ENCODE data around the gene PLAGL2. TPM values are rescaled to one million over a fixed set of nuclear protein-coding genes. Genes with fewer than 3 reads are reported as not detected.
"Not testable (repeated sequence)": the region's sequence is repeated elsewhere in the genome, so short reads cannot be mapped to it uniquely, and the experiment has no call there.

The PLAGL2 gene
- total RNA-seq, 1 donor from 2014 or later, result 9.2 TPM

GRCh38 chr20:32186506-32186905 is 21.0 kb downstream of the PLAGL2 start:
- DNase-seq (ENCODE audit: extremely low read depth, low read depth, low spot score), result no peak

GRCh38 chr20:32184961-32185603 is 22.5 kb downstream of the PLAGL2 start:
- no peak for DNase-seq (ENCODE audit: extremely low read depth, low read depth, low spot score)

GRCh38 chr20:32183947-32184635 is 23.5 kb downstream of the PLAGL2 start:
- DNase-seq (ENCODE audit: extremely low read depth, low read depth, low spot score), result no peak

GRCh38 chr20:32181606-32182005 is 25.9 kb downstream of the PLAGL2 start:
- no peak for DNase-seq (ENCODE audit: extremely low read depth, low read depth, low spot score)

GRCh38 chr20:32179934-32180333 is 27.6 kb downstream of the PLAGL2 start:
- no peak for DNase-seq (ENCODE audit: extremely low read depth, low read depth, low spot score)

GRCh38 chr20:32179515-32179914 is 28.0 kb downstream of the PLAGL2 start:
- DNase-seq (ENCODE audit: extremely low read depth, low read depth, low spot score), result no peak

GRCh38 chr20:32177696-32178095 is 29.8 kb downstream of the PLAGL2 start:
- DNase-seq (ENCODE audit: extremely low read depth, low read depth, low spot score), result not testable (repeated sequence)

- no peak for DNase-seq (ENCODE audit: extremely low read depth, low read depth, low spot score)
Measured at GRCh38 chr20:32168184-32168910, 39.2 kb downstream of the PLAGL2 start.

GRCh38 chr20:32167552-32167951 is 40.0 kb downstream of the PLAGL2 start:
- no peak for DNase-seq (ENCODE audit: extremely low read depth, low read depth, low spot score)

GRCh38 chr20:32165836-32166545 is 41.6 kb downstream of the PLAGL2 start:
- no peak for DNase-seq (ENCODE audit: extremely low read depth, low read depth, low spot score)

GRCh38 chr20:32164984-32165735 is 42.4 kb downstream of the PLAGL2 start:
- DNase-seq (ENCODE audit: extremely low read depth, low read depth, low spot score), result no peak

- DNase-seq (ENCODE audit: extremely low read depth, low read depth, low spot score), result no peak
Measured at GRCh38 chr20:32163951-32164350, 43.6 kb downstream of the PLAGL2 start.

GRCh38 chr20:32162351-32162750 is 45.2 kb downstream of the PLAGL2 start:
- no peak for DNase-seq (ENCODE audit: extremely low read depth, low read depth, low spot score)

GRCh38 chr20:32160341-32160740 is 47.2 kb downstream of the PLAGL2 start:
- no peak for DNase-seq (ENCODE audit: extremely low read depth, low read depth, low spot score)

- DNase-seq (ENCODE audit: extremely low read depth, low read depth, low spot score), result no peak
Measured at GRCh38 chr20:32159766-32160221, 47.7 kb downstream of the PLAGL2 start.

GRCh38 chr20:32158943-32159660 is 48.4 kb downstream of the PLAGL2 start:
- no peak for DNase-seq (ENCODE audit: extremely low read depth, low read depth, low spot score)

GRCh38 chr20:32158351-32158750 is 49.2 kb downstream of the PLAGL2 start:
- DNase-seq (ENCODE audit: extremely low read depth, low read depth, low spot score), result no peak

- DNase-seq (ENCODE audit: extremely low read depth, low read depth, low spot score), result no peak
Measured at GRCh38 chr20:32157611-32158010, 49.9 kb downstream of the PLAGL2 start.

Measured in glomerular endothelial cell (primary cell).